Colonic mucosa (tissue), 4 donors: Measurements from ENCODE around the gene LY9. TPM values are rescaled to one million over a fixed set of nuclear protein-coding genes. Genes with fewer than 3 reads are reported as not detected.
A peak's percentile ranks its signal among the peaks of the same experiment; 100 is the strongest.

ENCODE experiments used
- DNase-seq: peaks from one replicate; pipeline ENCODE4 v3.0.0-alpha.2; 2020
- H3K27ac ChIP-seq: fragments of 200-600 bp; one replicate; pipeline ENCODE4 v1.8.0; 2021
- H3K27me3 ChIP-seq: fragments of 200-600 bp; one replicate; pipeline ENCODE4 v1.8.0; 2021
- H3K36me3 ChIP-seq: fragments of 200-600 bp; one replicate; pipeline ENCODE4 v1.8.0; 2021
- H3K4me1 ChIP-seq: fragments of 200-600 bp; one replicate; pipeline ENCODE4 v1.8.0; 2021; ENCODE audit warnings: mild to moderate bottlenecking
- H3K4me3 ChIP-seq: fragments of 200-600 bp; one replicate; pipeline ENCODE4 v1.8.0; 2021
- H3K9ac ChIP-seq, 2 donors: one replicate each; pipeline ENCODE4 v1.7.0; 2013; ENCODE audit warnings: control low read depth in 2 of 2, low read depth in 2 of 2, low read length in 2 of 2
- H3K9me3 ChIP-seq: fragments of 200-600 bp; one replicate; pipeline ENCODE4 v1.8.0; 2021
- intact Hi-C: fragments of 100-400 bp; cut with DNase I; formaldehyde crosslinking; loops from one replicate; pipeline ENCODE4 v1.14.1; 2022
- total RNA-seq, 2 donors: library from RNA; stranded (reverse); fragmentation: NEBNext Ultra II Directional in 1 of 2; extraction: Animal tissue kit (Norgen Biotek cat#: 25700) in 1 of 2; gene quantifications; one replicate each; pipeline ENCODE4 v1.2.1, GENCODE V29; 2021
- TF ChIP-seq, protein P1 (sequence below): fragments of 200-600 bp; IDR thresholded peaks from one replicate; pipeline ENCODE4 v1.8.0; 2022; ENCODE audit warnings: antibody characterized with exemption, mild to moderate bottlenecking
- donor health status: healthy.
- donor health status: DM: no; HTN: no; CAD: no.
- donor health status: DM: no; HTN: no; CAD: no.

Gene LY9
- total RNA-seq, 2 donors from 2014 or later, result 1.2 to 2.7 TPM

DNA sequence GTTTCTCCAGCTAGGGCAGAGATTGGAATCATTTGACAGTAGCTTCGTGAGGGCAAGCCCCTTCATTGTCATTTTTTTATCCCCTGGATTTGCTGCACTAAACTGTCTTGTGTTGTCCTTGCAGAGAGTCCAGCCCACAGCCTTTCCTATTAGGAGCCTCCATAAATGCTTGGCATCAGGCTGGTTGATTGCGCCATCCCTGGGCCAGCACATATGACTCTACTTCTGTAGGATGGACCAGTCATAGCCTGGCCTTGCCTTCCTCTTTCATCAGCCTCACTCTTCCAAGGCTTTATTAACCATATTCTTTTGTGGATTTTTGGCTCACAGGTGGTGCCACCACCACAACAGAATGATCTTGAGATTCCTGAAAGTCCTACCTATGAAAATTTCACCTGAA, 31.4 kb downstream of the LY9 start:
- no peak overlapping the region for H3K4me3 ChIP-seq
- no peaks in the 10 kb centered on the region for H3K27me3 ChIP-seq
- H3K9ac ChIP-seq, result no peak overlapping the region
- no peak overlapping the region for H3K27ac ChIP-seq
- TF ChIP-seq, protein P1, sequence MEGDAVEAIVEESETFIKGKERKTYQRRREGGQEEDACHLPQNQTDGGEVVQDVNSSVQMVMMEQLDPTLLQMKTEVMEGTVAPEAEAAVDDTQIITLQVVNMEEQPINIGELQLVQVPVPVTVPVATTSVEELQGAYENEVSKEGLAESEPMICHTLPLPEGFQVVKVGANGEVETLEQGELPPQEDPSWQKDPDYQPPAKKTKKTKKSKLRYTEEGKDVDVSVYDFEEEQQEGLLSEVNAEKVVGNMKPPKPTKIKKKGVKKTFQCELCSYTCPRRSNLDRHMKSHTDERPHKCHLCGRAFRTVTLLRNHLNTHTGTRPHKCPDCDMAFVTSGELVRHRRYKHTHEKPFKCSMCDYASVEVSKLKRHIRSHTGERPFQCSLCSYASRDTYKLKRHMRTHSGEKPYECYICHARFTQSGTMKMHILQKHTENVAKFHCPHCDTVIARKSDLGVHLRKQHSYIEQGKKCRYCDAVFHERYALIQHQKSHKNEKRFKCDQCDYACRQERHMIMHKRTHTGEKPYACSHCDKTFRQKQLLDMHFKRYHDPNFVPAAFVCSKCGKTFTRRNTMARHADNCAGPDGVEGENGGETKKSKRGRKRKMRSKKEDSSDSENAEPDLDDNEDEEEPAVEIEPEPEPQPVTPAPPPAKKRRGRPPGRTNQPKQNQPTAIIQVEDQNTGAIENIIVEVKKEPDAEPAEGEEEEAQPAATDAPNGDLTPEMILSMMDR, result no peak
- no peaks in the 10 kb centered on the region for H3K36me3 ChIP-seq
- no peak for DNase-seq
- intact Hi-C loops, result loop anchor here (5.0 kb wide), 1 partner anchor 150 kb away; no protein-coding TSS in a partner anchor
- no peaks in the 10 kb centered on the region for H3K9me3 ChIP-seq
- no peaks in the 10 kb centered on the region for H3K4me1 ChIP-seq

DNA sequence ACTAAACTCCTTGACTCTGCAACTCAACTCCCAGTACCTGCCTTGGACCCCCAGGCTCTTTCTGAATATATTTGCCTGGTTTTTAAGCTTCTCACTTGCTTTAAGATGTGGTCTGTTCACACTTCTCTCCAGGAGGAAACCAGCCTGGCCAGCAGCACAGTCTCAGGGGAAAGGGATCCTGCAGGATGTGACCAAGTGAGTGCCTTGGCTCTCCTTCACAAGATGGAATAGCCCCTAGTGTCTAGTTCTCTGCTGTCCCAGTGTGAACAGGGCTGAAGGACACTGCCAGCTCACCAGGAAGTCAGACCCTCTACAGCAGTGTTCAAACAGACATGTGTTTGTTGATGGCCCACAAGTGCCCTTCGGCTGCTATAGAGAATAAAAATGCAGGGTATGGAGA, 33.8 kb downstream of the LY9 start:
- H3K4me1 ChIP-seq, result no peaks in the 10 kb centered on the region
- peak overlapping the region in 1 of 2 donors; percentile 24 for H3K9ac ChIP-seq
- no peaks in the 10 kb centered on the region for H3K27me3 ChIP-seq
- no peaks in the 10 kb centered on the region for H3K36me3 ChIP-seq
- no peak overlapping the region for H3K4me3 ChIP-seq
- no peak for DNase-seq
- H3K9me3 ChIP-seq, result no peaks in the 10 kb centered on the region
- intact Hi-C loops, result loop anchor here (2.0 to 5.0 kb wide), 3 partner anchors 53 to 152 kb away; no protein-coding TSS in a partner anchor
- no peak overlapping the region for H3K27ac ChIP-seq
- TF ChIP-seq, protein P1, result no peak

DNA sequence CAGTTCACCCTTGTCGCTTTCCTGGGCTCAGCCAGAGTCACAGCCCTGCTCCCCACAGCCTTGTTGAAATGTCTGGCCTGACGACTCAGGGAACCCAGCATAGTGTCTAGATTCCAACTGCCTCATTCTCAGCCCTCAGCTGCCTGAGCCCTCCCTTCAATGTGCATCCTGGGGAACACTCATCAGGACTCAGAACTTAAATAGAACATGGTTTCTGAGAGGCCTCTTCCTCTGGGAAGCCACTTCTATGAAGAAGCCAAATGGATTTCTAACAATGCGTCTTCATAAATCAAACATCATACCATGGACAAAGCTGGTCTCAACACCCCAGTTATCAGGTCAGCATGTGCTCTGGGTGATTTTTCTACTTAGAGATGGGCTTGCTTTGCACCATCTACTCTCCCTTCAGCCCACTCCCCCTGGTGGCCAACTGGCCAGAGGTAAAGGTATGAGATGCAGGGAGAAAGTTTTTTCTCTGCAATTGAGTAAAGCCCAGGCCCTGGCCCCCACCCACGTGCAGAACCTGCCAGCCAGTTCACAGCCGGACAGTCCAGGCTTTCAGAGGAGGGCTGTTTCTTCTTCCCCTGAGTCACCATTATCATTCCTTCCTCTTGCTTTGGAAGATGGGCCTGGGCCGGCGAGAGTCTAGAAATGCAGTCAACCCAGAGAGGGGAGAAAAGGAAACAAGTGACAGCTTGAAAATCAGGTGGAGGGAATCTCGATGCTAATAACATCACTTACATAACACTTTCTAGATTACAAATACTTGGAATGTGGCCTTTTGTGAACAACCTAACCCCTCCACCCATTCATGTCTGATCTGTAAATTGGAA, 34.6 kb downstream of the LY9 start:
- TF ChIP-seq, protein P1, result peak; percentile 61
- no peaks in the 10 kb centered on the region for H3K9me3 ChIP-seq
- no peak overlapping the region for H3K9ac ChIP-seq
- no peaks in the 10 kb centered on the region for H3K36me3 ChIP-seq
- no peaks in the 10 kb centered on the region for H3K4me1 ChIP-seq
- intact Hi-C loops, result loop anchor here (2.0 kb wide), 2 partner anchors 54 to 104 kb away; no protein-coding TSS in a partner anchor
- H3K4me3 ChIP-seq, result no peak overlapping the region
- peak; percentile 78 for DNase-seq
- H3K27me3 ChIP-seq, result no peaks in the 10 kb centered on the region
- no peak overlapping the region for H3K27ac ChIP-seq

DNA sequence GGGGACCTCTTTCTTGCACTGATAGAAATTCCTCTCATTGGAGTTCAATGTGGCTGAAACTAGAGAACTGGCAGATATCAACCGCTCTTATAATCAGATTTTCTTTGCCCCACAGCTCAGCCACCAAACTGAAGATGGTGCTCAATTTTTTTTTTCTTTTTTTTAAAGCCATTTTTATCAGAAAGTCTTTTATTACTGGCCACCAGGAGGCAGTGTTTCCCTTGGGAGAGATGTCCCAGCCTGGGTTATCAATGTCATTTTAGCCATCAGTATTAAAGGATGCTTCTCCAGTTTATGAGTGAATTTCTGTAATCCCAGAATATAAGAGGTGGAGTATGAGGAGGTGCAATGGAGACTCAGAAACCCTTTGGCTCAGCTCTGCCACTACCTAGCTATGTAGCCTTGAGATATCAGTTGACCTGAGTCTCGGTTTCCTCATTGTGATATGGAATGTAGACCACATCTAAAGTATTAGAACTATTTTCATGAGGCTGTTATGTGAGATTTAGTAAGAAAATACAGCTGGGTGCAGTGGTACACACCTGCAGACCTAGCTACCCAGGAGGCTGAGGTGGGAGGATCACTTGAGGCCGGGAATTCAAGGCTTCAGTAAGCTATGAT, 39.1 kb downstream of the LY9 start:
- Histone ChIP-seq H3K4me3 (no peak overlapping the region), H3K36me3 (no peaks in the 10 kb centered on the region), H3K9me3 (no peaks in the 10 kb centered on the region), H3K27me3 (no peaks in the 10 kb centered on the region), H3K27ac (no peak overlapping the region), H3K9ac (no peak overlapping the region), H3K4me1 (peaks cover 5% of the 10 kb centered on the region)
- no peak for DNase-seq
- TF ChIP-seq, protein P1, result peak; percentile 40
- intact Hi-C loops, result loop anchor here (2.0 to 5.0 kb wide), 2 partner anchors 47 to 116 kb away; no protein-coding TSS in a partner anchor

DNA sequence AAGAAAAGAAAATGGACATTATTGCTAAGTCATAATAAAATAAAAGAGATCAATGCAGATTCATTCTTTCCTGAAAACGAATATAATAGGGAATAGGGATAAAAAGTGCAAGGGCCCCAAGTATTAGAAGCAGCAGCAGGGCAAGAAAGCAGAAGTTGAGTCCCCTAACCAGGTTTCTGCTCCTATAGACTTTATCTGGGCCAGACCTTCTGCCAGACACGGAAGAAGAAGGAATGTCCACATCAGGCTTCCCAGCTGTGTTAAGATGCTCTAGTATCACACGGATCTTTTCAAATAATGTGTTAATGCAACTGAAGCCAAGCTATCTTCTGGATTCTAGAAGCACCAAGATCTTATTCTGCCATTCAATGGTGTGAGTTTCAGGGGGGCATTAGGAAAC, 39.8 kb downstream of the LY9 start:
- Histone ChIP-seq H3K4me1 (peaks cover 5% of the 10 kb centered on the region), H3K9me3 (no peaks in the 10 kb centered on the region), H3K27ac (no peak overlapping the region), H3K36me3 (no peaks in the 10 kb centered on the region), H3K4me3 (no peak overlapping the region), H3K9ac (no peak overlapping the region), H3K27me3 (no peaks in the 10 kb centered on the region)
- no peak for DNase-seq
- TF ChIP-seq, protein P1, result no peak
- intact Hi-C loops, result loop anchor here (2.0 to 5.0 kb wide), 2 partner anchors 47 to 115 kb away; no protein-coding TSS in a partner anchor
